Gastroesophageal sphincter (tissue), 3 donors: ENCODE data around the gene MRPS18A.

Experiments used
- EP300 ChIP-seq: sonication (generic); formaldehyde crosslinking; IDR thresholded peaks from one replicate; pipeline ENCODE4 v1.6.1; 2017; ENCODE audit warnings: antibody characterized with exemption, mild to moderate bottlenecking
- POLR2A ChIP-seq, 2 donors: fragments of 450-650 bp; IDR thresholded peaks; one replicate each; pipeline ENCODE4 v1.6.1; 2017; ENCODE audit warnings: antibody characterized with exemption in 2 of 2, mild to moderate bottlenecking in 2 of 2, moderate library complexity in 1 of 2
- POLR2AphosphoS5 ChIP-seq: sonication (generic); formaldehyde crosslinking; IDR thresholded peaks from one replicate; pipeline ENCODE4 v1.6.1; 2017; ENCODE audit warnings: antibody characterized with exemption
- TF ChIP-seq, protein P1 (sequence below), 4 experiments: fragments of 200-600 bp in 2 of 4; fragments of 450-650 bp in 2 of 4; sonication (generic) in 1 of 4; IDR thresholded peaks; one replicate each; pipeline ENCODE4 v1.5.1; 2017 to 2019; ENCODE audit warnings: antibody characterized with exemption in 4 of 4, mild to moderate bottlenecking in 2 of 4, moderate library complexity in 2 of 4

DNA sequence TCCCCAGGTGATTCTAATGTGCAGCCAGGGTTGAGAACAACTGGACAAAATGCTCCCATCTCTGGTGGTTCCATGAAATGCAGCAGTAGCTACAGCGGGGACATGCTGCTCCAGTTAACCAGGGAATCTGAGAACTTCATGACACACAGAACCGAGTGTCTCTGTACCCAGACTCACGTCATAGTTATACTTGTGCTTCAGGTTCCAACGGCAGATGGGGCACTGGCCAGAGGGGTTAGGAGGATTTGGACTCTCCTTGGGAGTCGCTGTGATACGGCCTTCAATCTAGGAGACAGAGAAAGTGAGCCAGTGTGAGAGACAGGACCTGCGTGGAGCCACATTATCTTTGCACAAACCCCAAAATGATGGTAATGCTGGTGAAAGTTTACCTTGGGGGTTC lies 9.2 kb downstream of the MRPS18A start:
- TF ChIP-seq, protein P1, sequence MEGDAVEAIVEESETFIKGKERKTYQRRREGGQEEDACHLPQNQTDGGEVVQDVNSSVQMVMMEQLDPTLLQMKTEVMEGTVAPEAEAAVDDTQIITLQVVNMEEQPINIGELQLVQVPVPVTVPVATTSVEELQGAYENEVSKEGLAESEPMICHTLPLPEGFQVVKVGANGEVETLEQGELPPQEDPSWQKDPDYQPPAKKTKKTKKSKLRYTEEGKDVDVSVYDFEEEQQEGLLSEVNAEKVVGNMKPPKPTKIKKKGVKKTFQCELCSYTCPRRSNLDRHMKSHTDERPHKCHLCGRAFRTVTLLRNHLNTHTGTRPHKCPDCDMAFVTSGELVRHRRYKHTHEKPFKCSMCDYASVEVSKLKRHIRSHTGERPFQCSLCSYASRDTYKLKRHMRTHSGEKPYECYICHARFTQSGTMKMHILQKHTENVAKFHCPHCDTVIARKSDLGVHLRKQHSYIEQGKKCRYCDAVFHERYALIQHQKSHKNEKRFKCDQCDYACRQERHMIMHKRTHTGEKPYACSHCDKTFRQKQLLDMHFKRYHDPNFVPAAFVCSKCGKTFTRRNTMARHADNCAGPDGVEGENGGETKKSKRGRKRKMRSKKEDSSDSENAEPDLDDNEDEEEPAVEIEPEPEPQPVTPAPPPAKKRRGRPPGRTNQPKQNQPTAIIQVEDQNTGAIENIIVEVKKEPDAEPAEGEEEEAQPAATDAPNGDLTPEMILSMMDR (IDR thresholded peaks at IDR 0.05), result no peak
- TF ChIP-seq POLR2A (IDR thresholded peaks at IDR 0.05), result no peak
- TF ChIP-seq POLR2AphosphoS5, result no peak
- TF ChIP-seq EP300, result no peak
